RPMI8226 (cell line): ENCODE results near the gene CDH23.
A peak's percentile ranks its signal among the peaks of the same experiment; 100 is the strongest.

Experiments used
- DNase-seq: peaks from one replicate; pipeline ENCODE4 v3.0.0-alpha.2; 2015

The CDH23 gene

DNA sequence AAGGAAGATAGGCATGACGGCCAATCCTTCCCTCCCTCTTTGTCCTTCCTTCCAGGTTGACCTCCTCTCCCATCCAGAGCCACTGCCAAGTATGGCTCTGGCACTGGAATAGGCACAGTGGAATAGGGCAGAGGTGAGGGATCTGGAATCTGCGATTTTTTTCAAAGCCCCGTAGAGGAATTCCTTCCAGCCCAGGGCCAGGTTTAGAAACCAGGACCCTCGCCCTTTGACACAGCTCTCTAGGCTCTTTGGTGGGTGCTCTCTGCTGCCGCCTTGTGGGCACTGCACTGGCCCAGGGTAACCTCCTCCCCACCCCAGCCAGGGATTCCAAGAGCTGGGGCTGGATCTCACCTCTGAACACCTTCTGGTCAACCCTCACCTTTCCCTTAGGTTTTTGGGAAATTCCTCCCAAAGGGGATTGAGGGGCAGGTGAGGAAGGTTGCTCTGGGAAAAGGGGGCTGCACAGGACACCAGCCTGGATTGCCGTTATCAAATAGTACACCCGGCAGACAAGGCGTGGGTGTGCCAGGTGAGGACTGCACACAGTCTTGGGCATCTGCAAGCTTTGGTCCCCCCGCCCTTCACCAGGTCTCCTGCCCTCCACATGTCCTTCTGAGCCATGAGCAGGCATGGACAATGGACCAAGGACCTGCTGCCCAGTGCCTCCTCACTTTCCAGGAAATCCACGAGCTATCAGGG is 300.1 kb downstream of the CDH23 start:
- DNase-seq = peak; percentile 70

DNA sequence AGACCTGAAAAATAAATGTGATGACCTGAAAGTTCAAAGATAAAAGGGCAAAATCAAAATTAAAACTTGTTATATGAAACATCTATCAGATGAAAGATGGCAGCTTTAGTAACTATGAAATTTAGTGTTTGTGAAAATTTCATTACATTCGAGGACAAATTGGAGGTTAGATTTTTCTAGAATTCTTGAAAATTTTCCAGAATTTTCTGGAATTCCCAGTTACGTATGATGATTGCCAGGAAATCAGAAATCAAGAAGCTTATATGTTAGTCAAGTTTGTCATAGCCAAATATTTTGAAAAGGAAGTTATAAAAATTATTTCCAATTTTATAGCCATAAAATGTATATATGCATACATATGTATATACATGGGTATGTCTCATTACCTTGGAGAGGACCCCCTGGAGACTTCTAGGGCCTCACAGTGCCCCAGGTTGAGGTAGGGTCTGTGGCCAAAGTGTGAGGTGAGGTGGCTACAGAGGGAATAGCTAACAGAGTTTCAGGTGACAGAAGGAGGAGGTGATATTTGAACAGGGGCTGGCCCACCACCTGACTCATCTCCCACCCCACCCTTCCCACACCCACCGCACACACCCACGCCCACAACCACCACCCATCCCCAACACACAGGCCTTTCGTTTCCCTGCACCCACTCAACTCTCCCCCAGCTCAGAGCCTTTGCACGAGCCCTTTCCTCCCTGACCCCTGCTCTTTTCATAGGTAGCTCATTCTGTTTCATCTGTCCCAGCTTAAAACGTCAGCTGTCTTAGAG is 301.4 kb downstream of the CDH23 start:
- no peak for DNase-seq

DNA sequence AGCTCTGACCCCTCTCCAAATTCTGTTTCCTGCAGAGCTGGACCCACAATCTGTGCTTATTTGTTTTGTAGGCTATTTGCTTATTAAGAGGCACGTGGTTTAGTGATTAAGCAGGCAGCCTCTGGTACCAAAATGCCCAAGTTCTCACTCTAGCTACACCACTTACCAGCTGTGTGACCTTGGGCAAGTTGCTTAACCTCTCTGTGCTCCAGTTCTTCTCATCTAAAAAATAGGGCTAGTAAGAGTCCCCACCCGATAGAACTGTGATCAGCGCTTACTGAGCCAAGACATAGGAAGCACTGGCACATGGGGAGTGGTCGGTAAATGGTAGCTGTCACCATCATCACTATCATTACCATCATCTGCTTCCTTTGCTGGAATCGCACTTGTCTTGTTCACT is 302.0 kb downstream of the CDH23 start:
- DNase-seq = no peak

GRCh38 chr10:71700731-71701368 is 304.1 kb downstream of the CDH23 start:
- no peak for DNase-seq

DNA sequence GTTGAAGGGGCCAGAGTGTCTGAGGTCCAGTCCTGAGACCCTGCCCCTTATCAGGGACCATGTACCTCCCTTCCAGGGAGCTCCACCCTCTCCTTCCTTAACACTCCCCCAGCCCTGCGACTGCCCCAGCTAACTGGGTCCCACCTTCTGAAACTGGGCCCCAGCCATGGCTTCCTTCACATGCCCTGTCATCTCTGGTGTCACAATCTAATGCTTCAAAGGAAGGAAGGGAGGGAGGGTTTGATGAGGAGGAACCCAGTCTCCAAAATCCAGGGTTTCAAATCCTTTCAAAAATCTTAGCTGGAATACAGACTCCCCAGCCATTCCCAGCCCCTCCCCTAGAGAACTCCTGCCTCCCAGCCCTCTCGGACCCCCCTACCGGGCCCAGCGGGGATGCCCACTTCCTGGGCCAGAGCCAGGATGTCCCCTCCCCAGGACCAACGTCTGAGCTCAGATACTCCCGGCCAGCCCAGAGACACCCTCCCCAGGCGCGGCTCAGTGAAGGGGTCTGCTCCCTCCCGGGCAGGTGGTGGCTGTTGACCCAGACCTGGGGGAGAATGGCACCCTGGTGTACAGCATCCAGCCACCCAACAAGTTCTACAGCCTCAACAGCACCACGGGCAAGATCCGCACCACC is 304.9 kb downstream of the CDH23 start:
- no peak for DNase-seq

GRCh38 chr10:71703577-71703976 is 306.9 kb downstream of the CDH23 start:
- no peak for DNase-seq

- DNase-seq = no peak
Observed at GRCh38 chr10:71704816-71705215, 308.1 kb downstream of the CDH23 start.

GRCh38 chr10:71705582-71705981 is 308.9 kb downstream of the CDH23 start:
- no peak for DNase-seq

- no peak for DNase-seq
Observed at GRCh38 chr10:71706216-71707121, 309.7 kb downstream of the CDH23 start.

- no peak for DNase-seq
Observed at GRCh38 chr10:71707240-71707789, 310.6 kb downstream of the CDH23 start.

DNA sequence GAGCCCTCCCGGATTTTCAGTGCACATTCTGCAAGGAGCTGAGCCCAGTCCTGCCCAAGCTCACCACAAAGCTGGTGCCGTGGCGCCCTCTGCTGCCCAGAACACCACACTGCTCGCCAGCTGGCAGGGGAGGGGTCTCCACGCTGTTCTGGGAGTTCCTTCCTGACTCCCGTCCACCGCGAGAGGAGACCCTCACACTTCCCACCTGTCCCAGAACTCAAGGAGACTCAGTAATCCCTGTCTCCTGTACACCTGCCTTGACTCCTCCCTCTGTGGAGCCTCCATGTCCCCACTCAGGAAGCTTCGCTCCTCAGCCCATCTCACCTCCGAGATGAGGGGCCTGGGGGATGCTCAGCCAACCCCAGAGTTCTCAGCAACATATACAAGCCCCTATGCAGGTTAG is 311.6 kb downstream of the CDH23 start:
- peak; percentile 31 for DNase-seq

DNA sequence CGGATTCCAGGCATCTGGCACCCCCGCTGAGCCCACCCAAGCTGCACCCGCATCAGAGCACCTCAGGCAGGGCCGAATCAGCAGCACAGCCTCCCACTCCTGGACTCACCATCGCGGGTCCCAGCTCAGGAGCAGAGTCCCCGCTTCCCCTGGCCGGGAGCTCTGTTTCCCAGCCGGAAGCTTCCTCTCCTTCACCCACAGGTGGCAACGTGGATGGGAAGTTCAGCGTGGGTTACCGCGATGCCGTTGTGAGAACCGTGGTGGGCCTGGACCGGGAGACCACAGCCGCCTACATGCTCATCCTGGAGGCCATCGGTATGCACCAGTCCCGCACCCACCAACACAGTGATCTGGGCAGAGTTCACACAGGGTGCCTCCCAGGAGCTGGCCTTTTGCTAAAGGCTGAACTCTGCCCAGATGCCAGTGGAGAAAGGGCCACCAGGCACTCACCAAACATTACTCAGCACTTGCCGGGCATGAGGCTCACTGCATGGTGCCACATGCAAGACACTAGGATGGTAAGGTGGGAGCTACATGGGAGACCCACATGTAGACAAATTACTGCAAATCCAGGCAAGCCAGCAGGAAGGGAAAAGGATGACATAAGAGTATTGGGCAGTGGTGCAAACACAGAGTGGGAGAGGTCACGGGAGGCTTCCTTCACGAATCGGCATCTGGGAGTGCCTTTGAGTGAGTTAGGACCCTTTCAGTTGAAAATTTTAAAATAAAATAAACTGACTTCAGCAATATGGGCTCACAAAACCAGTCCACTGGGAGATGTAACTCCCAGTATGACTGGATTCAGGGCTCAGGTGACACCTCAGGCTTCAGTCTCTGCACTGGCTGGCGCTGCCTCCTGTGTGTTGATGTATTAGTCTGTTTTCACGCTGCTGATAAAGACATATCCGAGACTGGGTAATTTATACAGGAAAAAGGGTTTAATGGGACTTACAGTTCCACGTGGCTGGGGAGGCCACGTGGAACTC is 312.5 kb downstream of the CDH23 start:
- DNase-seq = no peak

DNA sequence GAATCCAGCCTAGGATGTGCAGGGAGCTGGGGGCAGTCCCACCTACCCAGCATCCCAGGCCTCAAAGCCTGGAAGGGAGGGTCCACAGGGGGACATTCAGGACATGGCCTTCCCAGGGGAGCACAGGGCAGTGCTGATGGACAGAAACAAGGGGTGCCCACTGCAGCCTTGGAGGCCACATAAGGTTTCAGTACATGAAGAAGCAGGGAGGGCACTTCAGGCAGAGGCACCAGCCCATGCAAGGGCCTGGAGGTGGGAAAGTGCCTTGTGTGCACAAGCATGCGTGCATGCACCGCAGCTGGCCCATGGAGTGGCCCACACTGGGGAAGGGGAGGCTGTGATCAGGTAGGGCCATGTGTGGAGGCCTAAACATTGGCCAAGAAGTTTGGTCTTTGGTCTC is 313.8 kb downstream of the CDH23 start:
- no peak for DNase-seq

GRCh38 chr10:71711052-71711623 is 314.4 kb downstream of the CDH23 start:
- no peak for DNase-seq

DNA sequence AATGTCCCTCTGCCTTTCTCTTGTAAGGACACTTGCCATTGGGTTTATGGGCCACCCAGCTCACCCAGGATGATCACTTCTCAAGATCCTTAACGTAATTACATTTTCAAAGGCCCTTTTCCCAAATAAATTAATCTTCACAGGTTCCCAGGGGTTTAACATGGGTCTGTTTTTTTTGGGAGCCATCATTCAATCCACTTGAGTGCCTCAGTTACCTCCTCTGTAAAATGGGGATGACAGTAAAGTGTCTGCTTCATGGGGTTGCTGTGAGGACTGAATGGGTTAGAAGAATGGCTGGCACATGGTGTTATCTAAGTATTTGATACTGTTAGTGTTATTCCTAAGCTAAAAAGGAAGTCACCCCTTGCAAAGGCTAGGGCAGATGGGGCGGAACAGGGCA is 315.4 kb downstream of the CDH23 start:
- no peak for DNase-seq

DNA sequence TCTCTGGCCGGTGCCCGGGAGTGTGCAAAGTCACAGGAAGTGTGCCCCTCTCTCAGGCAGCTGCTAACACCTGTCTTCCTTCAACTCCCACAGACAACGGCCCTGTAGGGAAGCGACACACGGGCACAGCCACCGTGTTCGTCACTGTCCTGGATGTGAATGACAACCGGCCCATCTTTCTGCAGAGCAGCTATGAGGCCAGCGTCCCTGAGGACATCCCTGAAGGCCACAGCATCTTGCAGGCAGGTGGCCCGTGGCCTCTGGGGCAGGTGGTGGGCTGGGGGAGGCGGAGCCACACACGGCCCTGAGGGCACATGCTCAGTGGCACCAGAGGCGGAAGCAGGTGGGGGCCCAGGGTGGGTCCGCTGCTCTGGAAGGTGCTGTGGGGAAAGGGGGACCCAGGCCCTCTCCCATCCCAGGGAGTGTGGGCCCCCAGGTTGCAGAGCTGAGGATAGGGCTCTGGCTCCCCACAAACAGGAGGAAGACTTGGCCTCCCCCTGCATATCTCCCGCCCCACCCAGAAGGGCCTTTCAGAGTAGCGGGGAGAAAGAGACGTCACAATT is 315.9 kb downstream of the CDH23 start:
- no peak for DNase-seq

DNA sequence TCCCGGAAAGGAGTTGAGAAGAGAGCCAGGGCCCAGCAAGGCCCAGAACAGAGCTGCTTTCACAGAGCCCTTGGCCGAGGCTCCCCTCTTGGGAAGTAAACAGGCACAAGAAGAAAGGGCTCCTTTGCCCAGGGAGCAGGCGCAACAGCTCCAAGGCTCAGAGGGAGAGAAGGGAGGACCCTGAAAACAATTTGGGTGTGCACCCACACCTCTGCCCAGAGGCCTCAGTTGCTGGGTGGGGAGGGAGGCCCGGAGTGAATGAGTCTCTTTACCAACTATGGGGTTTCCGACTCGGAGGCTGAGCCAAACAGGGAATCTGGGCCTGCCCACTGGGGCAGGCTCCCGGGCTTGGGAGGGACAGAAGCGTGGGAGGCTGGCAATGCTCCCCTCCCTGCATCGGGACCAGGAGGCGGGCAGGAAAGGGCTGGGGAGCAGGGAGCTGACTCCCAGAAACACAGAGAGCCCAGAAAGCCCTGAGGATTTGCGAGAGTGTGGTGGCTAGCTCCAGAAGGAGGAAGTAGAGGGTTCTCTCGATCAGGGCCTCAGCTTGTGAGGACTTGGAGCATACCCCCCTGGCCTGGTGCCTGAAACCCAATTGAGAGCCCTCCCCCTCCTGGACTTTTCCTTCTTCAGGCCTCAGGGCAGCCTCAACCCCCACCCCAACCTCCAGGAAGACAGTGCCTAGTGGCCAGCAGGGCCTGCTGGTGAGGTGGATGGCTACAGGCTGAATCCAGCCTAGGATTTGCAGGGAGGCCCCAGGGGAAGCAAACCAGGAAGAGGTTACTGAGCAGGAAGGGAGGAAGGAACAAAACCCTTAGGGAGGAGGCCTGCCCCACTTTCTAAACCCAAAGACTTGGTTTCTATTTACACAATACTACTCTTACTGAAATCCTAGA is 316.7 kb downstream of the CDH23 start:
- DNase-seq = no peak

DNA sequence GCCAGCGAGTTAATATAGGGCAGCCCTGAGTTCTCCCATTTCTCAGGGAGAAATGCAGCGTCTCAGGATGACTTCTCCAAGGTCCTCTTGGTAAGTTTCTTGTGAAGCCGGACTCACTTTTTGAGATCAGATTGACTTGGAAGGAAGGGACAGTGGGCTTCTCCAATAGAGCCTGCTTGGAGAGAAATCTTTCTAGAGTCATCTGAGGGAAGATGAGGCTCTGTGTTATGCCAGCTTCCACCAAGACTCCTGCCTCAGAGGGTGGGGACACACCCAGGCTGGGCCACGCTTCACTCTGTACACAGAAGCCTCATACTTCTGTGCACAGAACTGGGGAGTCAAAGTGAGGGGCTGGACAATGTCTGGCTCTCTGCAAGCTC is 317.3 kb downstream of the CDH23 start:
- DNase-seq = no peak

DNA sequence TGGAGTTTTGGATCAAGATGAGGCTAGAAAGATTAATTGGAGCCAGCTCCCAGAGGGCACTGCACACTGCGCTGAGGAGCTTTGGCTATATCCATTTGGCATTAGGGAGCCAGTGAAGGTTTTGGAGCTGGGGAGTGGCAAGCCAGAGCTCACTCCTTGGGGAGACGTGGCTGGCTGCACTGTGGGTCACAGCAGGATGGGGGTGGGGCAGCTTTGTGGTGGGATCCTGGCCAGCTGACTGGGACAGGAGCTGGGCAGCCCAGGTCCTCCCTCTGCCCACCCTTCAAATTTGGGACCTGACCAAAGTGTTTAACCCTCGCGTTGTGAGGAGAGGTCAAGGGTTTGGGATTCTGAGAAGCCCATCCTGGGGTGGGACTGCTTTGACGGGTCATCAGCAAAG is 317.9 kb downstream of the CDH23 start:
- no peak for DNase-seq
